ENCODE results near the gene HGD.
A peak's percentile ranks its signal among the peaks of the same experiment; 100 is the strongest.

HGD gene

GRCh38 chr3:120604784-120605183, 77.3 kb downstream of the HGD start:
- no peak overlapping the region for H3K4me3 ChIP-seq (replicated peaks in 1 of 2; ENCODE audit: low read depth in 2 of 2, low read length in 2 of 2)
- no peak for DNase-seq (ENCODE audit: low read depth in 2 of 2)
- TF ChIP-seq CTCF (IDR thresholded peaks at IDR 0.05; ENCODE audit: low read depth, low read length) = no peak

GRCh38 chr3:120604382-120604781, 77.7 kb downstream of the HGD start:
- TF ChIP-seq CTCF (IDR thresholded peaks at IDR 0.05; ENCODE audit: low read depth, low read length) = no peak
- H3K4me3 ChIP-seq (replicated peaks in 1 of 2; ENCODE audit: low read depth in 2 of 2, low read length in 2 of 2) = no peak overlapping the region
- no peak for DNase-seq (ENCODE audit: low read depth in 2 of 2)

GRCh38 chr3:120602682-120603081, 79.4 kb downstream of the HGD start:
- H3K4me3 ChIP-seq (replicated peaks in 1 of 2; ENCODE audit: low read depth in 2 of 2, low read length in 2 of 2) = no peak overlapping the region
- DNase-seq (ENCODE audit: low read depth in 2 of 2) = no peak
- TF ChIP-seq CTCF (IDR thresholded peaks at IDR 0.05; ENCODE audit: low read depth, low read length) = no peak

GRCh38 chr3:120601554-120601953, 80.5 kb downstream of the HGD start:
- no peak overlapping the region for H3K4me3 ChIP-seq (replicated peaks in 1 of 2; ENCODE audit: low read depth in 2 of 2, low read length in 2 of 2)
- no peak for TF ChIP-seq CTCF (IDR thresholded peaks at IDR 0.05; ENCODE audit: low read depth, low read length)
- no peak for DNase-seq (ENCODE audit: low read depth in 2 of 2)

- no peak for DNase-seq (ENCODE audit: low read depth in 2 of 2)
- no peak overlapping the region for H3K4me3 ChIP-seq (replicated peaks in 1 of 2; ENCODE audit: low read depth in 2 of 2, low read length in 2 of 2)
- no peak for TF ChIP-seq CTCF (IDR thresholded peaks at IDR 0.05; ENCODE audit: low read depth, low read length)
Measured at GRCh38 chr3:120599211-120599610, 82.8 kb downstream of the HGD start.

GRCh38 chr3:120597445-120598049, 84.5 kb downstream of the HGD start:
- H3K4me3 ChIP-seq (replicated peaks in 1 of 2; ENCODE audit: low read depth in 2 of 2, low read length in 2 of 2) = peak overlapping the region in 1 of 2 donors; percentile 52
- DNase-seq (ENCODE audit: low read depth in 2 of 2) = no peak
- TF ChIP-seq CTCF (IDR thresholded peaks at IDR 0.05; ENCODE audit: low read depth, low read length) = no peak

GRCh38 chr3:120596853-120597223, 85.2 kb downstream of the HGD start:
- no peak for DNase-seq (ENCODE audit: low read depth in 2 of 2)
- TF ChIP-seq CTCF (IDR thresholded peaks at IDR 0.05; ENCODE audit: low read depth, low read length) = no peak
- H3K4me3 ChIP-seq (replicated peaks in 1 of 2; ENCODE audit: low read depth in 2 of 2, low read length in 2 of 2) = peak overlapping the region; percentile 78 to 83
